Right lobe of liver (tissue), 6 donors: ENCODE measurements around the gene KIAA2012. TPM values are rescaled to one million over a fixed set of nuclear protein-coding genes. Genes with fewer than 3 reads are reported as not detected.

Experiments used
- ATAC-seq, 4 donors: fragments of 200-7000 bp; cut with Tn5 transposase; one replicate each; pipeline ENCODE4 v1.9.1; 2020; ENCODE audit warnings: mild to moderate bottlenecking in 4 of 4, moderate library complexity in 4 of 4
- DNase-seq, 3 donors: peaks; one replicate each; pipeline ENCODE4 v3.0.0-alpha.2; 2020
- H3K27ac ChIP-seq, 3 donors: fragments of 200-600 bp; one replicate each; pipeline ENCODE4 v1.8.0; 2022
- H3K27me3 ChIP-seq, 2 donors: fragments of 200-600 bp; one replicate each; pipeline ENCODE4 v1.8.0; 2022
- H3K36me3 ChIP-seq, 4 donors: fragments of 200-600 bp; sonication (generic) in 1 of 4; one replicate each; pipeline versions ENCODE4 v1.5.1 to v1.8.0; 2017 to 2022; ENCODE audit warnings: control low read depth in 1 of 4
- H3K4me1 ChIP-seq, 4 donors: fragments of 200-600 bp; sonication (generic) in 1 of 4; one replicate each; pipeline versions ENCODE4 v1.5.1 to v1.8.0; 2017 to 2022; ENCODE audit warnings: control low read depth in 1 of 4
- H3K4me3 ChIP-seq, 3 donors: fragments of 200-600 bp; one replicate each; pipeline ENCODE4 v1.8.0; 2022
- H3K9me3 ChIP-seq, 4 donors: fragments of 200-600 bp; sonication (generic) in 1 of 4; one replicate each; pipeline versions ENCODE4 v1.5.1 to v1.8.0; 2017 to 2022; ENCODE audit warnings: control low read depth in 1 of 4
- CTCF ChIP-seq, 4 donors: fragments of 200-600 bp in 3 of 4; fragments of 450-650 bp in 1 of 4; IDR thresholded peaks; one replicate each; pipeline versions ENCODE4 v1.5.1 to v1.8.0; 2016 to 2022; ENCODE audit warnings: antibody characterized with exemption in 4 of 4, mild to moderate bottlenecking in 2 of 4
- POLR2A ChIP-seq: fragments of 450-650 bp; IDR thresholded peaks from one replicate; pipeline ENCODE4 v1.6.1; 2017; ENCODE audit warnings: antibody characterized with exemption, mild to moderate bottlenecking
- WGBS: methylation state at CpG from one replicate; pipeline ENCODE4 v1.1.6; 2018; ENCODE audit warnings: low coverage, low lambda C conversion rate; ENCODE audit not compliant: insufficient coverage; ENCODE audit errors: missing lambda C conversion rate; 5-methylcytosine and 5-hydroxymethylcytosine counted together
- intact Hi-C, 2 donors: fragments of 100-400 bp; cut with DNase I; formaldehyde crosslinking; loops; one replicate each; pipeline versions ENCODE4 v1.11.2 to v1.14.1; 2022
- total RNA-seq, 6 experiments: library from RNA; depleted of rRNA in 2 of 6; stranded (reverse); fragments of >200 nt in 2 of 6; fragmentation: NEBNext Ultra II Directional in 3 of 6; extraction: Animal tissue kit (Norgen Biotek cat#: 25700) in 3 of 6; gene quantifications; one replicate each; pipeline versions ENCODE4 v1.1.0 to v1.2.4, GENCODE V29; 2016 to 2023
- donor health status: DM: no; HTN: yes; CAD: no.
- donor health status: DM: no; HTN: no; CAD: no.
- donor health status: DM: no; HTN: no; CAD: no.
- donor health status: DM: no; HTN: yes; CAD: no.
- donor health status: DM: no; HTN: yes; CAD: no.

Gene KIAA2012
- total RNA-seq, 6 experiments from 2014 or later: 0.11 to 0.56 (median 0.43) TPM

GRCh38 chr2:202165208-202165607 lies 92.2 kb downstream of the KIAA2012 start:
- H3K36me3 ChIP-seq: no peaks in the 10 kb centered on the region
- no peaks in the 10 kb centered on the region for H3K4me1 ChIP-seq
- H3K9me3 ChIP-seq: no peaks in the 10 kb centered on the region
- H3K27me3 ChIP-seq: no peaks in the 10 kb centered on the region
- intact Hi-C loops: no loop called here
- WGBS: 57% methylated on average over 3 of the region's 5 CpGs
- no peak overlapping the region for H3K4me3 ChIP-seq
- DNase-seq: no peak
- no peak overlapping the region for H3K27ac ChIP-seq
- ATAC-seq: no peak
- TF ChIP-seq POLR2A (no peak), CTCF (IDR thresholded peaks at IDR 0.05) (no peak)

GRCh38 chr2:202165945-202166344 lies 92.9 kb downstream of the KIAA2012 start:
- DNase-seq: no peak
- 50% methylated on average over 1 of the region's 1 CpG for WGBS
- no peaks in the 10 kb centered on the region for H3K36me3 ChIP-seq

GRCh38 chr2:202169131-202169530 lies 96.1 kb downstream of the KIAA2012 start:
- TF ChIP-seq CTCF (IDR thresholded peaks at IDR 0.05): no peak
- no peak for TF ChIP-seq POLR2A
- Histone ChIP-seq H3K27me3 (no peaks in the 10 kb centered on the region), H3K27ac (no peak overlapping the region), H3K4me1 (no peaks in the 10 kb centered on the region), H3K36me3 (no peaks in the 10 kb centered on the region), H3K4me3 (no peak overlapping the region), H3K9me3 (no peaks in the 10 kb centered on the region)
- ATAC-seq: no peak
- no peak for DNase-seq
- intact Hi-C loops: no loop called here

More at GRCh38 chr2:202165945-202166344, 92.9 kb downstream of the KIAA2012 start:
- no peak overlapping the region for H3K27ac ChIP-seq
- H3K4me3 ChIP-seq: no peak overlapping the region
- H3K9me3 ChIP-seq: no peaks in the 10 kb centered on the region
- intact Hi-C loops: no loop called here
- H3K27me3 ChIP-seq: no peaks in the 10 kb centered on the region
- no peak for ATAC-seq
- TF ChIP-seq POLR2A (no peak), CTCF (IDR thresholded peaks at IDR 0.05) (no peak)
- no peaks in the 10 kb centered on the region for H3K4me1 ChIP-seq

- ATAC-seq (no peak), DNase-seq (no peak)
- Histone ChIP-seq H3K27ac (no peak overlapping the region), H3K27me3 (no peaks in the 10 kb centered on the region), H3K9me3 (no peaks in the 10 kb centered on the region), H3K4me3 (no peak overlapping the region), H3K36me3 (no peaks in the 10 kb centered on the region), H3K4me1 (no peaks in the 10 kb centered on the region)
- intact Hi-C loops: no loop called here
- 88% methylated on average over 1 of the region's 8 CpGs for WGBS
- TF ChIP-seq POLR2A (no peak), CTCF (IDR thresholded peaks at IDR 0.05) (no peak)
Observed at GRCh38 chr2:202169832-202170424, 96.9 kb downstream of the KIAA2012 start.
